NCI-H82 treated with DMSO at 0.1 percent for 48 hours (cell line): Measurements from ENCODE around the gene UGT1A10.
"Not testable (repeated sequence)": the region's sequence is repeated elsewhere in the genome, so short reads cannot be mapped to it uniquely, and the experiment has no call there.

ENCODE experiments used
- DNase-seq: peaks from one replicate; lab custom pipeline; 2025; ENCODE audit not compliant: unreplicated experiment; lab: John Stamatoyannopoulos, UW

Gene UGT1A10

DNA sequence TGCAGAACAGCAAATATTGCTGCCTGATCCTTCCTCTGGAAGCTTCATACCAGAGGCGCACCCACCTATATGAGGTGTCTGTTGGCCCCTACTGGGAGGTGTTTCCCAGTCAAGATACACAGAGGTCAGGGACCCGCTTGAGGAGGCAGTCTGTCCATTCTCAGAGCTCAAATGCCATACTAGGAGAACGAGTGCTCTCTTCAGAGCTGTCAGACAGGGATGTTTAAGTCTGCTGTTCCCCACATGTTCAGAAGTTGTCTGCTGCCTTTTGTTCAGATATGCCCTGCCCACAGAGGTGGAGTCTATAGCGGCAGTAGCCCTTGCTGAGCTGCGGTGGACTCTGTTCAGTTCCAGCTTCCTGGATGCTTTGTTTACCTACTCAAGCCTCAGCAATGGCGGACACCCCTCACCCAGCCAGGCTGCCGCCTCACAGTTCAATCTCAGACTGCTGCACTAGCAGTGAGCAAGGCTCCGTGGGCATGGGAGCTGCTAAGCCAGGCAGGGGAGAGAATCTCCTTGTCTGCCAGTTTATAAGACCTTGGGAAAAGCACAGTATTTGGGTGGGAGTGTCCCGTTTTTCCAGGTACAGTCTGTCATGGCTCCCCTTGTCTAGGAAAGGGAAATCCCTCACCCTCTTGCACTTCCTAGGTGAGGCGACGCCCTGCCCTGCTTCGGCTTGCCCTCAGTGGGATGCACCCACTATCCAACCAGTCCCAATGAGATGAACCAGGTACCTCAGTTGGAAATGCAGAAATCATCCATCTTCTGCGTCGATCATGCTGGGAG, 100.8 kb downstream of the UGT1A10 start:
- not testable (repeated sequence) for DNase-seq

- DNase-seq = no peak
Measured at GRCh38 chr2:233740870-233741269, 104.6 kb downstream of the UGT1A10 start.

DNA sequence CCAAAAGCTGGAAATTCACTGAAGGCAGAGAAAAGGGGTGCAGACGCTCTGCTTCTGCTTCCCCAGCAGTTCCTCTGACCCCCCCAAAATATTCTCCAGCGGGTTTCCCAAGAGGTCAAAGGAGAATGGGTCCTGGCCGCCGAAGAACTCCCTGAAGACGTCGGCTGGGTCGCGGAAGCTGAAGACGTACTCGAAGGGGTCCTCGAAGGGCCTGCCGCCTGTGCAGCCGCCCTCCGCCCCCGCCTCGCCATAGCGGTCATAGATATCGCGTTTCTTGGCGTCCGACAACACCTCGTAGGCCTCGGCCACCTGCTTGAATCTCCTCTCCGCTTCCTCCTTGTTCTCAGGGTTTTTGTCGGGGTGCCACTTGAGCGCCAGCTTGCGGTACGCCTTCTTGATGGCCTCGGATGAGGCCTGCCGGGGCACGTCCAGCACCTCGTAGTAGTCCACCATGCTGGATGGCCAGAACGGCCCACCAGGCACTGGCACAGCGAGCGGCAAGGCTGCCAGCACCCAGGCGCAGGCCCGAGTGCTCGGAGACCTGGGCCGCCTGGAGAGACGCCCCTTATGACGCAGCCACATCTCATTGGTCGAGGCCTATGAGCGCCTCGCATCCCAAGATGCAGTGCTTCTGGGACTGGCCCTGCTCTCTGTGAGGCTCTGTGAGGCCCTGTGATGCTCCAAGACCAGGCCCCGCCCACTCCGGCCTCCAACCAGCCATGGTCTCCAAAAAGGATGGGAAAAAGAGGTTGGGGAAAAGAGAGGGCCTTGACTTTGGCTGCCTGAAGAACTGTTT, 107.4 kb downstream of the UGT1A10 start:
- DNase-seq = no peak

DNA sequence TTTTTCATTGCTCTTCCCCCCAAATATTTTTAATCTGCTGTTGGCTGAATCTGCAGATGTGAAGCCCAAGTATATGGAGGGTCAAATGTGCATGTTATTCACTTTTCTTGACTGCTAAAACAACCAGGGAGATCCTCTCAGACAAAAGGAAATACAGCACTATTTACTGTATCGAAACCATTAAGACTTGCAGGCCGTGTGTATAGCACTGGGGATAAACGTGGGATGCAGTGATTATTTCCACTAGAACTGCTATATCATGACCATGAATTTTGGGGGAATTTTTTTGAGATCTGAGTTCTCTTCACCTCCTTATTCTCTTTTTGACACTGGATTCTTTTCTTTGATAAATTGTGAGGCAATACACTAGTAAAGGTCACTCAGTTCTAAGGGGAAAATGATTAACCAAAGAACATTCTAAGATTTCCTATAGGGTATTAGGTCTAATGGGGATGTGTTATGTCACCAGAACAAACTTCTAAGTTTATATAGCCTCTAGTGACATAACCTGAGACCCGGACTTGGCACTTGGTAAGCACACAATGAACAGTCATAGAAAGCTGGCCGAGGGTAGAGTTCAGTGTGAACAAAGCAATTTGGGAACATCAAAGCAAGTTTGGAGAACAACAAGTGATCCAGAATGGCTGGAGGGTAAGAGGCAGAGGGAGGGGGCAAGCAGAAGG, 109.0 kb downstream of the UGT1A10 start:
- no peak for DNase-seq

DNA sequence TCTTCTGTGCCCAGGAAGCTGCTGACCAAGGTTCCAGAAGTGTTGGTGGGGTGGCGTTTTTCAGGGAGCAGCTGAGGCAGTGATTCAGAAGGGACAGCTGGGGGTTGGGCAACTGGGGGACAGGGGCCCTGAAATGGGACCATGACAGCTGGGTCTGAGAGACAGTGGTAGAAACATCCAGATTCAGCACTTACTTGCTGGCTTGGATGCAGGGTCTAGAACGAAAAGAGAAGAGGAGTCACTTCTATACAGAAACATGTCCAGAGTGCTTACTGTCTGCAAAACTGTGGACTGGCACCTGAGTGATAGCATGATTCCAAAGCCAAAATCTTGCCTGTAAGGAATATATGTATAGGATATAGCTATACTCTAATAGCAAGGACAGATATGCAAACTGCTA, 109.6 kb downstream of the UGT1A10 start:
- DNase-seq = not testable (repeated sequence)

DNA sequence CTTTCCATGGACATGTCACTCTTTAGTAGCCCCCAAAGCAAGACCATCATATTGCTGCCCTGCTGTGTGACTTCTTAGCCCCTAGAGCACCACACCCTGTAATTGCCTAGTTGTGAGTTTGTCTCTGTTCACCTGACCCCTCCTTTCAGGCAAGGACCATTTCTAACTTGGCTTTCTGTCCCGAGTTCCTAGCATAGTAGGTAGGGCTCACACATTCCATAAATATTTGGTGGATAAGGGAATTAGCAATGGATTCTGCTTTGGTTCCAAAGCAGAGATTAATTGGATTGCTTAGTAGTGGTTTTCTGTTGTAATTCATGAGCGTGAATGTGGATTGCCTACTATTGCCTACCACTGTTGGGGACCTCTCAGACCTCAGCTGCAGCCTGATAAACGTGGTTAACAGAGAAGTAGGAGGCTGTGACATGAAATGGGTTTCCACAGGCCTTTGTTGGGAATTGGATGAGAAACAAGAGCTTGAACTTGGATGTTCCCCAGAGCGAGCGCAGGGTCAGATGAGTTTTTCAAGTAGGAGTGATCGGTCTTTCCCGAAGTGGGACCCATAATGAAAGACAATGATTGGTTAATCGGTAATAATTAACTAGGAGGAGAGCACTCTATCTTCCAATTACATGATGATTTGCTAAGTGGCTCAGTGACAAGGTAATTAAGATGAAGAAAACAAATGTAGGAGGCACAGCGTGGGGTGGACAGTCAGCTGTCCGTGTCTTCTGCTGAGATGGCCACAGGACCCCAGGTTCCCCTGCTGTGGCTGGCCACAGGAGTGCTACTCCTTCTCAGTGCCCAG, 110.4 kb downstream of the UGT1A10 start:
- DNase-seq = no peak

- DNase-seq = no peak
Measured at GRCh38 chr2:233747283-233747544, 111.0 kb downstream of the UGT1A10 start.

- DNase-seq = not testable (repeated sequence)
Measured at GRCh38 chr2:233750689-233751088, 114.4 kb downstream of the UGT1A10 start.

DNA sequence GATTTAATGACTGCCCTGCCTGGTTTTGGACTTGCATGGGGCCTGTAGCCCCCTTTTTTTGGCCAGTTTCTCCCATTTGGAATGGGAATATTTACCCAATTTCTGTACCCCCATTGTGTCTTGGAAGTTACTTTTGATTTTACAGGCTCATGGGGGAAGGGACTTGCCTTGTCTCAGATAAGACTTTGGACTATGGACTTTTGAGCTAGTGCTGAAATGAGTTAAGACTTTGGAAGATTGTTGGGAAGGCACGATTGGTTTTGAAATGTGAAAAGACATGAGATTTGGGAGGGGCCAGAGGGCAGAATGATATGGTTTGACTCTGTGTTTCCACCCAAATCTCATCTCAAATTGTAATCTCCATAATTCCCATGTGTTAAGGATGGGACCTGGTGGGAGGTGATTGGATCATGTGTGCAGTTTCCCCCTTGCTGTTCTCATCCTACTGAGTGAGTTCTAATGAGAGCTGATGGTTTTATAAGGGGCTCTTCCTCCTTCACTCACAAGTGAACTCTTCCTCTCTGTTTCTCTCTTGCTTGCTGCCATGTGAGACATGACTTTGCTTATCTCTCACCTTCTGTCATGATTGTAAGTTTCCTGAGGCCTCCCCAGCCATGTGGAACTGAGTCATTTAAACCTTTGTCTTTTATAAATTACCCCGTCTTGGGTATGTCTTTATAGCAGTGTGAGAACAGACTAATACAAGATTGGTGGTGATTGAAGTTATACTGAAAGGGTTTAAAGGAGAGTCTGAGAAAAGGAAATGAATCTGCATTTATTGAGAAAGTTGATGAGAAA, 115.2 kb downstream of the UGT1A10 start:
- not testable (repeated sequence) for DNase-seq

DNA sequence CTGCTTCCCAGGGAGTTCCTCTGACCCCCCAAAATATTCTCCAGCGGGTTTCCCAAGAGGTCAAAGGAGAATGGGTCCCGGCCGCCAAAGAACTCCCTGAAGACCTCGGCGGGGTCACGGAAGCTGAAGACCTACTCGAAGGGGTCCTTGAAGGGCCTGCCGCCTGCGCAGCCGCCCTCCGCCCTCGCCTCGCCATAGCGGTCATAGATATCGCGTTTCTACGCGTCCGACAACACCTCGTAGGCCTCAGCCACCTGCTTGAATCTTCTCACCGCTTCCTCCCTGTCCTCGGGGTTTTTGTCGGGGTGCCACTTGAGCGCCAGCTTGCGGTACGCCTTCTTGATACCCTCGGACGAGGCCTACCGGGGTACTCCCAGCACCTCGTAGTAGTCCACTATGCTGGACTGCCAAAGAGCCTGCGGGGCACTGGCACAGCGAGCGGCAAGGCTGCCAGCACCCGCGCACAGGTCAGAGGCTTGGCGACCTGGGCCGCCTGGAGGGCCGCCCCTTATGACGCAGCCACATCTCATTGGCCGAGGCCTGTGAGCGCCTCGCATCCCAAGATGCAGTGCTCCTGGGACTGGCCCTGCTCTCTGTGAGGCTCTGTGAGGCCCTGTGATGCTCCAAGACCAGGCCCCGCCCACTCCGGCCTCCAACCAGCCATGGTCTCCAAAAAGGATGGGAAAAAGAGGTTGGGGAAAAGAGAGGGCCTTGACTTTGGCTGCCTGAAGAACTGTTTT, 118.8 kb downstream of the UGT1A10 start:
- no peak for DNase-seq

GRCh38 chr2:233756429-233757081, 120.3 kb downstream of the UGT1A10 start:
- DNase-seq = no peak

DNA sequence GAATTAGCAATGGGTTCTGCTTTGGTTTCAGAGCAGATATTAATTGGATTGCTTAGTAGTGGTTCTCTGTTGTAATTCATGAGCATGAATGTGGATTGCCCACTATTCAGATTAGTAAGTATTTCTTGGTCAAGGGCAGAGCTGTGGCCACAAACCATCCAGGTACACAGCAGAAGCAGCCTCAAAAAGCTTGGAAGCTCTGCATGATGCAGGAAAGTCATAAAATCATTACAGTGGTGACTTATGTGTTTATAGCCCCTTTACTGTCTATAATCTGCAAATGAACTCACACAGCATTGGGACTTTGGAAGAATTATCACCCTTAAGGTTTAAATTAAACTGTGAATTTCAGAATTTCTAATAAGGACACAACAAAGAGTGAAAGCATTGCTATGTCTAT, 121.9 kb downstream of the UGT1A10 start:
- no peak for DNase-seq

DNA sequence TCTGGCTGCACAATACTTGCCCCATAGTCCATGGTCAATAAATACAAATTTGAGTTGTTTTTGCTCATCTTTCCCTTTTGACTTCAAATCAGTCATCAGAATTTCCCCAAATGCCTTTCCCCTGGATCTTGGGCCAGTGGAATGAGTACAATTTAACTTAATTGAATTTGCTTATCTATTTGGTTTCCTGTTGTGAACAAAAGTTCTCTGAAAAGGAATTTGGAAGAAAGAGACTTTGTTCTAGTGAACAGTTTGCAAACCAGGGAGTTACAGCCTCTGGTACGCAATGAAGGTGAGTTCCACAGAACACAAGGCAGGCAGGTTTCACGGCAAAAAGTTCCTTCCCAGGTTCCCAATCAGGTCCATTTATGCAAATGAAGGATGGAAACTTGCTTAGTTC, 122.6 kb downstream of the UGT1A10 start:
- DNase-seq = no peak

DNA sequence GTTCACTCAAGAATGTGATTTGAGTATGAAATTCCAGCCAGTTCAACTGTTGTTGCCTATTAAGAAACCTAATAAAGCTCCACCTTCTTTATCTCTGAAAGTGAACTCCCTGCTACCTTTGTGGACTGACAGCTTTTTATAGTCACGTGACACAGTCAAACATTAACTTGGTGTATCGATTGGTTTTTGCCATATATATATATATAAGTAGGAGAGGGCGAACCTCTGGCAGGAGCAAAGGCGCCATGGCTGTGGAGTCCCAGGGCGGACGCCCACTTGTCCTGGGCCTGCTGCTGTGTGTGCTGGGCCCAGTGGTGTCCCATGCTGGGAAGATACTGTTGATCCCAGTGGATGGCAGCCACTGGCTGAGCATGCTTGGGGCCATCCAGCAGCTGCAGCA, 123.8 kb downstream of the UGT1A10 start, which contains the start of gene UGT1A1:
Gene UGT1A1, plus strand, starts transcription at position 228 of the 400 bp plus-strand sequence. Its CDS starts 18 bp downstream, at position 246.
- no peak for DNase-seq

DNA sequence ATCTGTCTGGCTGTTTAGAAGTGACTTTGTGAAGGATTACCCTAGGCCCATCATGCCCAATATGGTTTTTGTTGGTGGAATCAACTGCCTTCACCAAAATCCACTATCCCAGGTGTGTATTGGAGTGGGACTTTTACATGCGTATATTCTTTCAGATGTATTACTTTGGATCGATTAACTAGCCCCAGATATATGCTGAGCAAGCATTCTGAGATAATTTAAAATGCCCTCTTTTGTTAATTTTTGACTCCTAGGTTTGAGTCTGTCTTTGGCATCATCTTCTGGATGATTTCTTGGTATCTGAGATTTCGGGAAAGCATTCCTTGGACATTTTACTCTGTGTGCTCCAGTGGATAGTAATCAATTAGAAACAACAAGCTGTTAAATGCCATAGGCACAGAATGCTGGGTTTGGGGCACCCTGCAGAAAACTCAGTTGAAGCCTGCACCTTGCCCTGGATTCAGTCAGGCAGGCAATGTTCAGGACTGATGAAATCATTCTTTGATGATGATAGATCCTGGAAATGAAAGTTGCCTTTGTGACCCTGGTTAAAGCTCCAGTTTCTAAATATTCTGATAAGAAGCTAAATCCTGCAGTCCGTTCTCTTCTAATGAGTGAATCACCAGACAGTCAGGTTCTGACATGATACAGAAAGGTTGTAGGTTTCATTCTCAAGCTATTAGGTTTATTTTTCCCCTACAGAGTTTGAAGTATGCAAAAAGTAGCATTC, 125.0 kb downstream of the UGT1A10 start:
- no peak for DNase-seq

DNA sequence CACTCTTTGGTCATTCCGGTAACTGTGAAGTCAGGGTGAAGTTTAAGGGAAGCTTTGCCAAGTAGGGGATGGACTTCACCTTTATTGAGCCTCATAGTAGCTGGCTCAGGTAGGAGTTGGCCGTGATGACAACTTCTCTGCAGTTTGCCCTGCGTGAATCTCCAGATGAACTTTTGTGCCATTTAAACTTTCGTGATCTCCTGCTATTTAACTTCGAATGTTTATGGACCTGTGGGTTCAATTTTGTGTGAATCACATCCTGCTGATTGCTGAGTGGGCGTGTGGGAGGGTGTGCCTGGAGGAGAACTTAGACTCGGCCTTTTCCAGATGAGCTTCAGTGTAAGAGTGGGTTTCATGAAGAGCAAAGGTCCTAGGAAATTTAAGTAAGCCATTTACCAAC, 128.0 kb downstream of the UGT1A10 start:
- DNase-seq = no peak

- DNase-seq = no peak
Measured at GRCh38 chr2:233764761-233765160, 128.5 kb downstream of the UGT1A10 start.

- DNase-seq = no peak
Measured at GRCh38 chr2:233766416-233766815, 130.2 kb downstream of the UGT1A10 start.
